HG03196 (cell line): Measurements from ENCODE around the gene TTLL12.
A peak's percentile ranks its signal among the peaks of the same experiment; 100 is the strongest.

ENCODE experiments used
- ATAC-seq: cut with Tn5 transposase; IDR thresholded peaks from one replicate; pipeline ENCODE4 v1.9.1; 2021; ENCODE audit not compliant: unreplicated experiment

Gene TTLL12

GRCh38 chr22:43131773-43132501 is 55.0 kb downstream of the TTLL12 start:
- no peak for ATAC-seq

- no peak for ATAC-seq
Observed at GRCh38 chr22:43129426-43130425, 57.2 kb downstream of the TTLL12 start.

- no peak for ATAC-seq
Observed at GRCh38 chr22:43128928-43129424, 58.0 kb downstream of the TTLL12 start.

DNA sequence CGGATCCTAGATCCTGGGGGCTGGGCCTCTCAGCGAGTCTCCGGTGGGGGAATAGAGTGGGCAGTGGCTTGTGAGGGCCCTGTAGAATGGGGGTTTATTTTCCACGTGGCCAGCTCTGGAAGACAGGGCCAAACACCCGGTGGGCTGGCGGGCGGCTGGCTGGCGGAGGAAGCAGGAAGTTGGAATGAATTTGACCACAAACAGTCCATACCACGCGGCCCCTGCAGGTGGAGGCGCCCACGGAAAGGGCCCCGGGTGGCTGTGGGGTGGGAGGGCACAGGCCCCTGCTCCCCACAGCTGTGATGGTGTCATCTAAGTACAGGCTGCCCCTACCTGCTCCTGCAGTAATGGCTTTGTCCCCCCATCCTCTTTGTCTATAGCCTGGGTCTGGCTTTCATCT is 58.8 kb downstream of the TTLL12 start:
- ATAC-seq, result no peak

- no peak for ATAC-seq
Observed at GRCh38 chr22:43127166-43127908, 59.6 kb downstream of the TTLL12 start.

- ATAC-seq, result no peak
Observed at GRCh38 chr22:43126501-43127165, 60.3 kb downstream of the TTLL12 start.

GRCh38 chr22:43118953-43119458 is 67.9 kb downstream of the TTLL12 start:
- peak; percentile 53 for ATAC-seq

- peak; percentile 34 for ATAC-seq
Observed at GRCh38 chr22:43118024-43118849, 68.7 kb downstream of the TTLL12 start.

DNA sequence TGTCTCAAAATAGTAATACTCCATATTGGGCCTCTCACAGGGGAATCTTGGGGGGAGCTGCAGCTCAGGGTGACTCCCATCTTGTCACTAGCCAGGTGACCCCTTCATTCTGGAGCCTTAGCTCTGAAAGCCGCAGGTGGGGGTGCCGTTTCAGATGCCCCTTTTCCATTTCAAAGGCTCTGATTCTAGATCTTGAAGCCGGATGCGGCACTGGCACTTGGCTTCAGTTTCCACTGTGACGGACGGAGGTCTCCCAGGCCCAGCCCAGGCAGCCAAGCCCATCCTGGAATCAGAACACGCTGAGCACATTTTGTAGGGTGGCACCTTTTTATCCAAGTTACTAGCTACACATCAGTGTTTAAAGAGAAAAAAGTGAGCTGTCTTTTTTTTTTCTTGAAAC is 70.0 kb downstream of the TTLL12 start:
- no peak for ATAC-seq
